Peyer's patch (tissue), 4 donors: ENCODE measurements around the gene FOXN4. TPM values are rescaled to one million over a fixed set of nuclear protein-coding genes. Genes with fewer than 3 reads are reported as not detected.
A peak's percentile ranks its signal among the peaks of the same experiment; 100 is the strongest.

ENCODE experiments used
- DNase-seq, 3 donors: peaks; one replicate each; pipeline ENCODE4 v3.0.0-alpha.2; 2017 to 2019
- H3K27ac ChIP-seq, 4 donors: fragments of 200-600 bp; sonication (generic); one replicate each; pipeline ENCODE4 v1.5.1; 2016 to 2019
- H3K27me3 ChIP-seq, 2 donors: fragments of 200-600 bp; sonication (generic); one replicate each; pipeline ENCODE4 v1.5.1; 2019
- H3K36me3 ChIP-seq, 3 donors: fragments of 200-600 bp; sonication (generic); one replicate each; pipeline ENCODE4 v1.5.1; 2016 to 2019
- H3K4me1 ChIP-seq, 4 donors: fragments of 200-600 bp; sonication (generic); one replicate each; pipeline ENCODE4 v1.5.1; 2016 to 2019
- H3K4me3 ChIP-seq, 4 donors: fragments of 200-600 bp; sonication (generic); 1 replicate in 3 of 4; 2 replicates in 1 of 4; pipeline ENCODE4 v1.5.1; 2016 to 2019; ENCODE audit warnings: mild to moderate bottlenecking in 1 of 4
- H3K9me3 ChIP-seq, 4 donors: fragments of 200-600 bp; sonication (generic); one replicate each; pipeline ENCODE4 v1.5.1; 2016 to 2019; ENCODE audit warnings: mild to moderate bottlenecking in 1 of 4
- POLR2A ChIP-seq, 2 donors: fragments of 450-650 bp; IDR thresholded peaks; one replicate each; pipeline ENCODE4 v1.5.1; 2017; ENCODE audit warnings: antibody characterized with exemption in 2 of 2, mild to moderate bottlenecking in 2 of 2, moderate library complexity in 2 of 2
- total RNA-seq, 4 donors: library from RNA; depleted of rRNA; stranded (reverse); fragments of >200 nt; gene quantifications; one replicate each; pipeline ENCODE4 v1.1.0, GENCODE V29; 2016
- TF ChIP-seq, protein P1 (sequence below), 6 experiments: fragments of 450-650 bp in 4 of 6; fragments of 200-600 bp in 2 of 6; sonication (generic) in 1 of 6; IDR thresholded peaks; one replicate each; pipeline ENCODE4 v1.5.1; 2017 to 2019; ENCODE audit warnings: antibody characterized with exemption in 6 of 6, mild to moderate bottlenecking in 3 of 6, moderate library complexity in 1 of 6

The FOXN4 gene
- total RNA-seq, 4 donors from 2014 or later, result not detected

- H3K36me3 ChIP-seq, result no peaks in the 10 kb centered on the region
- no peak overlapping the region for H3K27ac ChIP-seq
- no peak for TF ChIP-seq POLR2A (IDR thresholded peaks at IDR 0.05)
- TF ChIP-seq, protein P1, sequence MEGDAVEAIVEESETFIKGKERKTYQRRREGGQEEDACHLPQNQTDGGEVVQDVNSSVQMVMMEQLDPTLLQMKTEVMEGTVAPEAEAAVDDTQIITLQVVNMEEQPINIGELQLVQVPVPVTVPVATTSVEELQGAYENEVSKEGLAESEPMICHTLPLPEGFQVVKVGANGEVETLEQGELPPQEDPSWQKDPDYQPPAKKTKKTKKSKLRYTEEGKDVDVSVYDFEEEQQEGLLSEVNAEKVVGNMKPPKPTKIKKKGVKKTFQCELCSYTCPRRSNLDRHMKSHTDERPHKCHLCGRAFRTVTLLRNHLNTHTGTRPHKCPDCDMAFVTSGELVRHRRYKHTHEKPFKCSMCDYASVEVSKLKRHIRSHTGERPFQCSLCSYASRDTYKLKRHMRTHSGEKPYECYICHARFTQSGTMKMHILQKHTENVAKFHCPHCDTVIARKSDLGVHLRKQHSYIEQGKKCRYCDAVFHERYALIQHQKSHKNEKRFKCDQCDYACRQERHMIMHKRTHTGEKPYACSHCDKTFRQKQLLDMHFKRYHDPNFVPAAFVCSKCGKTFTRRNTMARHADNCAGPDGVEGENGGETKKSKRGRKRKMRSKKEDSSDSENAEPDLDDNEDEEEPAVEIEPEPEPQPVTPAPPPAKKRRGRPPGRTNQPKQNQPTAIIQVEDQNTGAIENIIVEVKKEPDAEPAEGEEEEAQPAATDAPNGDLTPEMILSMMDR (IDR thresholded peaks at IDR 0.05), result no peak
- DNase-seq, result no peak
- H3K4me1 ChIP-seq, result peaks cover 3 to 17% (median 6%) of the 10 kb centered on the region in 4 donors
- H3K4me3 ChIP-seq, result peak overlapping the region in 3 of 4 donors; percentile 41 to 58 (median 49)
- H3K9me3 ChIP-seq, result no peaks in the 10 kb centered on the region
- H3K27me3 ChIP-seq, result peaks cover 0 to 17% of the 10 kb centered on the region in 2 donors
These were observed 530 bp upstream of the FOXN4 start for GRCh38 chr12:109309381-109310246.

- Histone ChIP-seq H3K9me3 (no peaks in the 10 kb centered on the region), H3K4me3 (no peak overlapping the region), H3K27me3 (peaks cover 0 to 17% of the 10 kb centered on the region in 2 donors), H3K27ac (no peak overlapping the region), H3K4me1 (peaks cover 3 to 17% (median 6%) of the 10 kb centered on the region in 4 donors), H3K36me3 (no peaks in the 10 kb centered on the region)
- TF ChIP-seq POLR2A (IDR thresholded peaks at IDR 0.05), result no peak
- TF ChIP-seq, protein P1 (IDR thresholded peaks at IDR 0.05), result no peak
- DNase-seq, result no peak
These were observed 2.0 kb downstream of the FOXN4 start for GRCh38 chr12:109307051-109307450.

GRCh38 chr12:109305547-109305946 is 3.5 kb downstream of the FOXN4 start:
- H3K9me3 ChIP-seq, result peaks cover 0 to 4% (median 0%) of the 10 kb centered on the region in 4 donors
- TF ChIP-seq POLR2A (IDR thresholded peaks at IDR 0.05), result no peak
- TF ChIP-seq, protein P1 (IDR thresholded peaks at IDR 0.05), result no peak
- no peak for DNase-seq

GRCh38 chr12:109304485-109304884 is 4.6 kb downstream of the FOXN4 start:
- peaks cover 0 to 4% (median 0%) of the 10 kb centered on the region in 4 donors for H3K9me3 ChIP-seq
- no peak overlapping the region for H3K4me3 ChIP-seq
- no peaks in the 10 kb centered on the region for H3K36me3 ChIP-seq
- H3K27ac ChIP-seq, result no peak overlapping the region
- no peak for DNase-seq
- TF ChIP-seq, protein P1 (IDR thresholded peaks at IDR 0.05), result no peak
- TF ChIP-seq POLR2A (IDR thresholded peaks at IDR 0.05), result no peak
- H3K27me3 ChIP-seq, result peaks cover 0 to 9% of the 10 kb centered on the region in 2 donors
- peaks cover 3 to 8% (median 6%) of the 10 kb centered on the region in 4 donors for H3K4me1 ChIP-seq

More at GRCh38 chr12:109305547-109305946, 3.5 kb downstream of the FOXN4 start:
- Histone ChIP-seq H3K27me3 (peaks cover 0 to 16% of the 10 kb centered on the region in 2 donors), H3K4me3 (no peak overlapping the region), H3K27ac (no peak overlapping the region), H3K4me1 (peaks cover 3 to 15% (median 6%) of the 10 kb centered on the region in 4 donors), H3K36me3 (no peaks in the 10 kb centered on the region)

DNA sequence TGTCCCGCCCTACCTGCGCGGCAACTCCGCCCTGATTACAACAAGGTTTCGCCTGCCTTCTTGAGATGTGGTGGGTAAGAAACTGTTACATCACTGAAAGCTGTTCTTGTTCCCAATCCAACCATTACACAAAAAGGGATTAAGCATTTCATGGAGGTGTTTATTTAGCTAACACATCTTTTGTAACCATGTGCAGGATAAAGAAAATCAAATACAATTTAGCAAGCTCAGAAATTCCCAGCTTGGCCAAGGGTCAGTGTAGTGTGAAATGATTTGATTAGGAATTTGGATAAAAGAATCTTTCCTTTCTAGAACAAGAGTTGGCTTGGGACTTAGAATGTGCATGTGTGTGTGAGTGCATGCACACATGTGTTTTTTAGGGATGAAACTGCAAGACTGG is 6.3 kb downstream of the FOXN4 start:
- Histone ChIP-seq H3K4me3 (no peak overlapping the region), H3K4me1 (no peaks in the 10 kb centered on the region), H3K27ac (no peak overlapping the region), H3K36me3 (no peaks in the 10 kb centered on the region), H3K9me3 (peaks cover 0 to 4% (median 0%) of the 10 kb centered on the region in 4 donors), H3K27me3 (no peaks in the 10 kb centered on the region)
- no peak for DNase-seq
- TF ChIP-seq, protein P1 (IDR thresholded peaks at IDR 0.05), result no peak
- no peak for TF ChIP-seq POLR2A (IDR thresholded peaks at IDR 0.05)
